Measurements from ENCODE around the gene PCDHGA10.
"Not testable (repeated sequence)": the region's sequence is repeated elsewhere in the genome, so short reads cannot be mapped to it uniquely, and the experiment has no call there.

The PCDHGA10 gene

DNA sequence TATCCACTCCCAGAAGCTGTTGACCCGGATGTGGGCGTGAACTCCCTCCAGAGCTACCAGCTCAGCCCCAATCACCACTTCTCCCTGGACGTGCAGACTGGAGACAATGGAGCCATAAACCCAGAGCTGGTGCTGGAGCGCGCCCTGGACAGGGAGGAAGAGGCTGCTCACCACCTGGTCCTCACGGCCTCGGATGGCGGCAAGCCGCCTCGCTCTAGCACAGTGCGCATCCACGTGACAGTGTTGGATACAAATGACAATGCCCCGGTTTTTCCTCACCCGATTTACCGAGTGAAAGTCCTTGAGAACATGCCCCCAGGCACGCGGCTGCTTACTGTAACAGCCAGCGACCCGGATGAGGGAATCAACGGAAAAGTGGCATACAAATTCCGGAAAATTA, 19.5 kb upstream of the PCDHGA10 start:
- FAIRE-seq = no peak

DNA sequence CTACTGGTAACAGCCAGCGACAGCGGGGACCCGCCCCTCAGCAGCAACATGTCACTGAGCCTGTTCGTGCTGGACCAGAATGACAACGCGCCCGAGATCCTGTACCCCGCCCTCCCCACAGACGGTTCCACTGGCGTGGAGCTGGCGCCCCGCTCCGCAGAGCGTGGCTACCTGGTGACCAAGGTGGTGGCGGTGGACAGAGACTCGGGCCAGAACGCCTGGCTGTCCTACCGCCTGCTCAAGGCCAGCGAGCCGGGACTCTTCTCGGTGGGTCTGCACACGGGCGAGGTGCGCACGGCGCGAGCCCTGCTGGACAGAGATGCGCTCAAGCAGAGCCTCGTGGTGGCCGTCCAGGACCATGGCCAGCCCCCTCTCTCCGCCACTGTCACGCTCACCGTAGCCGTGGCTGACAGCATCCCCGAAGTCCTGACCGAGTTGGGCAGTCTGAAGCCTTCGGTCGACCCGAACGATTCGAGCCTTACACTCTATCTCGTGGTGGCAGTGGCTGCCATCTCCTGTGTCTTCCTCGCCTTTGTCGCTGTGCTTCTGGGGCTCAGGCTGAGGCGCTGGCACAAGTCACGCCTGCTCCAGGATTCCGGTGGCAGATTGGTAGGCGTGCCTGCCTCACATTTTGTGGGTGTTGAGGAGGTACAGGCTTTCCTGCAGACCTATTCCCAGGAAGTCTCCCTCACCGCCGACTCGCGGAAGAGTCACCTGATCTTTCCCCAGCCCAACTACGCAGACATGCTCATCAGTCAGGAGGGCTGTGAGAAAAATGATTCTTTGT, 18.2 kb upstream of the PCDHGA10 start:
- not testable (repeated sequence) for FAIRE-seq

DNA sequence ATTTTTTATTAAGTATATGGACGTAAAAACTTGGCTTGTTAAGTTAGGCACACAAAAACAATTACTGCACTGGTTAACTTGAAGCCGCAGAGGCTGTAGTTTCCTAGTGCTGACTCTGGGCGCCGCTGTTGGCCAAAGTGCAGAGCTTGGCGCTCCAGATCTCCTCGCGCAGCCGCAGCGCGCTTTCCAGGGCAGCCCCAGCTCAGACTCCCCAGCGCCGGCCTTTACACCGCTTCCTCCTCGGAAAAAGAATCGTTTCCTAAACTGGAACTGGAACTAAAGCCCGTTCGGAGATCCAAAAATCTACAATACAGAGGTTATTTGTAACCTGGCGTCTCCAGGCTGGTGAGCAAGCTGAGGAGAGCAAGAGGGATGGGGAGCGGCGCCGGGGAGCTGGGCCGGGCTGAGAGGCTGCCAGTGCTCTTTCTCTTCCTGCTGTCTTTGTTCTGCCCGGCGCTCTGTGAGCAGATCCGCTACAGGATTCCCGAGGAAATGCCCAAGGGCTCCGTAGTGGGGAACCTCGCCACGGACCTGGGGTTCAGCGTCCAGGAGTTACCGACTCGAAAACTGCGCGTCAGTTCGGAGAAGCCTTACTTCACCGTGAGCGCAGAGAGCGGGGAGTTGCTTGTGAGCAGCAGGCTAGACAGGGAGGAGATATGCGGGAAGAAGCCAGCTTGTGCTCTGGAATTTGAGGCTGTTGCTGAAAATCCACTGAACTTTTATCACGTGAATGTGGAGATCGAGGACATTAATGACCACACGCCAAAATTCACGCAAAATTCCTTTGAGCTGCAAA, 14.8 kb upstream of the PCDHGA10 start, which contains the start of gene PCDHGB5:
Gene PCDHGB5 (plus strand): TSS at position 192 of the 796 bp plus-strand sequence. CDS start 181 bp downstream, at position 373.
- FAIRE-seq = not testable (repeated sequence)

DNA sequence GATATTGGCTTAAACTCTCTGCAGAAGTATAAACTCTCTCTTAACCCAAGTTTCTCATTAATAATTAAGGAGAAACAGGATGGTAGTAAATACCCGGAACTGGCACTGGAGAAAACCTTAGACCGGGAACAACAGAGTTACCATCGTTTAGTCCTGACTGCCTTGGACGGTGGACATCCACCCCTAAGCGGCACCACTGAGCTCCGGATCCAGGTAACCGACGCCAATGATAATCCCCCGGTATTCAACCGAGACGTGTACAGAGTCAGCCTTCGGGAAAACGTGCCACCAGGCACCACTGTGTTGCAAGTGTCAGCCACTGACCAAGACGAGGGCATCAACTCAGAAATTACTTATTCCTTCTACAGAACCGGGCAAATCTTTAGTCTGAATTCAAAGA, 14.2 kb upstream of the PCDHGA10 start:
- FAIRE-seq = no peak

DNA sequence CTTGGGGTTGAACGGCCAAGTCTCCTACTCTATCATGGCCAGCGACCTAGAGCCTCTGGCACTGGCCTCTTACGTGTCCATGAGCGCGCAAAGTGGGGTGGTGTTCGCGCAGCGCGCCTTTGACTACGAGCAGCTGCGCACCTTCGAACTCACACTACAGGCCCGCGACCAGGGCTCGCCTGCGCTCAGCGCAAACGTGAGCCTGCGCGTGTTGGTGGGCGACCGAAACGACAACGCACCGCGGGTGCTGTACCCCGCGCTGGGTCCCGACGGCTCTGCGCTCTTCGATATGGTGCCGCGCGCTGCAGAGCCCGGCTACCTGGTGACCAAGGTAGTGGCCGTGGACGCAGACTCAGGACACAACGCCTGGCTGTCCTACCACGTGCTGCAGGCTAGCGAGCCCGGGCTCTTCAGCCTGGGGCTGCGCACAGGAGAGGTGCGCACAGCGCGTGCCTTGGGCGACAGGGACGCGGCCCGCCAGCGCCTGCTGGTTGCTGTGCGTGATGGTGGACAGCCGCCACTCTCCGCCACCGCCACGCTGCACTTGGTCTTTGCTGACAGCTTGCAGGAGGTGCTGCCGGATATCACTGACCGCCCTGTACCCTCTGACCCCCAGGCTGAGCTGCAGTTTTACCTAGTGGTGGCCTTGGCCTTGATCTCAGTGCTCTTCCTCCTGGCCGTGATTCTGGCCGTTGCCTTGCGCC, 13.1 kb upstream of the PCDHGA10 start:
- no peak for FAIRE-seq

DNA sequence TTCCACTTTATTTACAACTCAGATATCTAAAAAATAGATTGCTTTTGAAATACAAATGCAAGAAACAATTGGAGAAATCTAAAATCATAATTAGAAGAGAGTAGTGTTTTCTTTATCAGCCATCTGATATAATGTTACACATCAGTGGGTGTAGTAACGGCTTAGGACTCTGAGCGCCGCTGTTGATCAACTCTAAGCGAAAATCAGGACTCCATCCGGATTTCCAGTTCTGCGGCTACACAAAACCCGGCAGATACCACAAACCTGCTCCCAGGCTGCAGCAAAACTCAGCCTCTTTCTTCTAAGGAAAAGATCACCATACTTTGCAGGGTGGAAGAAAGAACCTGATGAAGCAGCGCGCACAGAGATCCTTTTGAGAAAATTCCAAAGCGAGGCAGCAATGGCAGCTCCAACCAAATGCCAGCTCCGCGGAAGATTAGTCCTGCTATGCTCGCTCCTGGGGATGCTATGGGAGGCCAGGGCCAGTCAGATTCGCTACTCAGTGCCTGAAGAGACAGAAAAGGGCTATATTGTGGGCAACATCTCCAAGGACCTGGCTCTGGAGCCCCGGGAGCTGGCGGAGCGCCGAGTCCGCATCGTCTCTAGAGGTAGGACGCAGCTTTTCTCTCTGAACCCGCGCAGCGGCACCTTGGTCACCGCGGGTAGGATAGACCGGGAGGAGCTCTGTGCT, 10.1 kb upstream of the PCDHGA10 start, which contains the start of gene PCDHGA9:
Gene PCDHGA9 (plus strand): TSS at position 226 of the 691 bp plus-strand sequence. CDS start 175 bp downstream, at position 401.
- FAIRE-seq = no peak

DNA sequence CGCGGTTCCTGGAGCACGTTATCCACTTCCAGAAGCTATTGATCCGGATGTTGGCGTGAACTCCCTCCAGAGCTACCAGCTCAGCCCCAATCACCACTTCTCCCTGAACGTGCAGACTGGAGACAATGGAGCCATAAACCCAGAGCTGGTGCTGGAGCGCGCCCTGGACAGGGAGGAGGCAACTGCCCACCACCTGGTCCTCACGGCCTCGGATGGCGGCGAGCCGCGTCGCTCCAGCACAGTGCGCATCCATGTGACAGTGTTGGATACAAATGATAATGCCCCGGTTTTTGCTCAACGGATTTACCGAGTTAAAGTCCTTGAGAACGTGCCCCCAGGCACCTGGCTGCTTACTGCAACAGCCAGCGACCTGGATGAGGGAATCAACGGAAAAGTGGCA, 9.4 kb upstream of the PCDHGA10 start:
- FAIRE-seq = no peak

DNA sequence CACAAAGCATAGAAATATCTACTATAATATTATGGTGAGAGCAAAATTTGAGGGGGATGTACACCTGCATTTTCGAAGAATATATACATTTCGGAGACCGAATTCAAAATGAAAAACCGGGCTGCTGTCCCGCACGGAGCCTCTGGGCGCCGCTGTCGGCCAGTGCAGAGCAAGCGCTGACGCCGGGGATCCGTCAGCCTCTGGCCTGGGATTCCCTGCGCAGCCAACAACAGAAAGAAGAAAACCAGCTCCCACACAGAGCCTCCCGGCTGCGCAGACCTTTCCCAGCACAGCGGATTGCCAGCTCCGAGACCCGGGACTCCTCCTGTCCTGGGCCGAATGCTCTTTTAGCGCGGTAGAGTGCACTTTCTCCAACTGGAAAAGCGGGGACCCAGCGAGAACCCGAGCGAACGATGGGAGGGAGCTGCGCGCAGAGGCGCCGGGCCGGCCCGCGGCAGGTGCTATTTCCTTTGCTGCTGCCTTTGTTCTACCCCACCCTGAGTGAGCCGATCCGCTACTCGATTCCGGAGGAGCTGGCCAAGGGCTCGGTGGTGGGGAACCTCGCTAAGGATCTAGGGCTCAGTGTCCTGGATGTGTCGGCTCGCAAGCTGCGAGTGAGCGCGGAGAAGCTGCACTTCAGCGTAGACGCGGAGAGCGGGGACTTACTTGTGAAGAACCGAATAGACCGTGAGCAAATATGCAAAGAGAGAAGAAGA, 4.8 kb upstream of the PCDHGA10 start, which contains the start of gene PCDHGB6:
Gene PCDHGB6 (plus strand): TSS at position 232 of the 716 bp plus-strand sequence. CDS start 182 bp downstream, at position 414.
- FAIRE-seq = not testable (repeated sequence)

DNA sequence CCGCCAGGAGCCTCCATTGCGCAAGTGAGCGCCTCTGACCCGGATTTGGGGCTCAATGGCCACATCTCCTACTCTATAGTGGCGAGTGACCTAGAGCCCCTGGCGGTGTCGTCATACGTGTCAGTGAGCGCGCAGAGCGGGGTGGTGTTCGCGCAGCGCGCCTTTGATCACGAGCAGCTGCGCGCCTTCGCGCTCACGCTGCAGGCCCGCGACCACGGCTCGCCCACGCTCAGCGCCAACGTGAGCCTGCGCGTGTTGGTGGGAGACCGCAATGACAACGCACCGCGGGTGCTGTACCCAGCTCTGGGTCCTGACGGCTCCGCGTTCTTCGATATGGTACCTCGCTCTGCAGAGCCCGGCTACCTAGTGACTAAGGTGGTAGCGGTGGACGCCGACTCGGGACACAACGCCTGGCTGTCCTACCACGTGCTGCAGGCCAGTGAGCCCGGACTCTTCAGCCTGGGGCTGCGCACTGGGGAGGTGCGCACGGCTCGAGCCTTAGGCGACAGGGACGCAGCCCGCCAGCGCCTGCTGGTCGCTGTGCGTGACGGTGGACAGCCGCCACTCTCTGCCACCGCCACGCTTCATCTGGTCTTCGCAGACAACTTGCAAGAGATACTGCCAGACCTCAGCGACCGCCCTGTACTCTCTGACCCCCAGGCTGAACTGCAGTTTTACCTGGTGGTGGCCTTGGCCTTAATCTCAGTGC, 3.0 kb upstream of the PCDHGA10 start:
- no peak for FAIRE-seq

DNA sequence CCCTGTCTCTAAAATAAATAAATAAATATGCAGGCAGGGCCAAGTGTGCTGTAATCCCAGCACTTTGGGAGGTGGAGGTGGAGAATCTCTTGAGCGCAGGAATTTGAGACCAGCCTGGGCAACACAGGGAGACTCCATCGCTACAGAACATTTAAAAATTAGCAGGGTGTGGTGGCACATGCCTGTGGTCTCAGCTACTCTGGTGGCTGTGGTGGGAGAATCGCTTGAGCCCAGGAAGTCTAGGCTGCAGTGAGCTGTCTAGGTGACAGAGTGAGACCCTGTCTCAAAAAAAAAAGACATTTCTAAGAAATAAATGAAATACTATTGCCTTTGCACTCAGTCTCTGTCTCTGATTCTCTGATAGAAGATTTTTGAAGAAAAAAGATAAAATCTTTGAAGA, 1.2 kb upstream of the PCDHGA10 start:
- no peak for FAIRE-seq

DNA sequence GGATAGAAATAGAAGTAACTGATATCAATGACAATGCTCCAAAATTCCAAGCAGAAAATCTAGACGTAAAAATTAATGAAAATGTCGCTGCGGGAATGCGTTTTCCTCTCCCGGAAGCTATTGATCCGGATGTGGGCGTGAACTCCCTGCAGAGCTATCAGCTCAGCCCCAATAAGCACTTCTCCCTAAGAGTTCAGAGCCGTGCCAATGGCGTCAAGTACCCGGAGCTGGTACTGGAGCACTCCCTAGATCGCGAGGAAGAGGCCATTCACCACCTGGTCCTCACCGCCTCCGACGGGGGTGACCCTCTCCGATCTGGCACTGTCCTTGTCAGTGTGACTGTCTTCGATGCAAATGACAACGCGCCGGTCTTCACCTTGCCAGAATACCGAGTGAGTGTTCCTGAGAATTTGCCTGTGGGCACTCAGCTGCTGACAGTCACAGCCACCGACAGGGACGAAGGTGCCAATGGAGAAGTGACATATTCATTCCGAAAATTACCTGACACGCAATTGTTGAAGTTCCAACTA, 818 bp downstream of the PCDHGA10 start:
- FAIRE-seq = no peak

DNA sequence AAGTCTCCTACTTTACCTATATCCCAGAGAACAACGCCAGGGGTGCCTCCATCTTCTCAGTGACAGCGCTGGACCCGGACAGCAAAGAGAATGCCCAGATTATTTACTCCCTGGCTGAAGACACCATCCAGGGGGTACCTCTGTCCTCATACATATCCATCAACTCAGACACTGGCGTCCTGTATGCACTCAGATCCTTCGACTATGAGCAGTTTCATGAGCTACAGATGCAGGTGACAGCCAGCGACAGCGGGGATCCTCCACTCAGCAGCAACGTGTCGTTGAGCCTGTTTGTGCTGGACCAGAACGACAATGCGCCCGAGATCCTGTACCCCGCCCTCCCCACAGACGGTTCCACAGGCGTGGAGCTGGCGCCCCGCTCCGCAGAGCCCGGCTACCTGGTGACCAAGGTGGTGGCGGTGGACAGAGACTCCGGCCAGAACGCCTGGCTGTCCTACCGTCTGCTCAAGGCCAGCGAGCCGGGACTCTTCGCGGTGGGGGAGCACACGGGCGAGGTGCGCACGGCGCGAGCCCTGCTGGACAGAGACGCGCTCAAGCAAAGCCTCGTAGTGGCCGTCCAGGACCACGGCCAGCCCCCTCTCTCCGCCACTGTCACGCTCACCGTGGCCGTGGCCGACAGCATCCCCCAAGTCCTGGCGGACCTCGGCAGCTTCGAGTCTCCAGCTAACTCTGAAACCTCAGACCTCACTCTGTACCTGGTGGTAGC, 1.9 kb downstream of the PCDHGA10 start:
- FAIRE-seq = not testable (repeated sequence)

DNA sequence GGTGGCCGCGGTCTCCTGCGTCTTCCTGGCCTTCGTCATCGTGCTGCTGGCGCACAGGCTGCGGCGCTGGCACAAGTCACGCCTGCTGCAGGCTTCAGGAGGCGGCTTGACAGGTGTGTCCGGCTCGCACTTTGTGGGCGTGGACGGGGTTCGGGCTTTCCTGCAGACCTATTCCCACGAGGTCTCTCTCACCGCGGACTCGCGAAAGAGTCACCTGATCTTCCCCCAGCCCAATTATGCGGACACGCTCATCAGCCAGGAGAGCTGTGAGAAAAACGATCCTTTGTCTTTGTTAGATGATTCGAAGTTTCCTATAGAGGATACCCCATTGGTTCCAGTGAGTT, 2.5 kb downstream of the PCDHGA10 start:
- not testable (repeated sequence) for FAIRE-seq

DNA sequence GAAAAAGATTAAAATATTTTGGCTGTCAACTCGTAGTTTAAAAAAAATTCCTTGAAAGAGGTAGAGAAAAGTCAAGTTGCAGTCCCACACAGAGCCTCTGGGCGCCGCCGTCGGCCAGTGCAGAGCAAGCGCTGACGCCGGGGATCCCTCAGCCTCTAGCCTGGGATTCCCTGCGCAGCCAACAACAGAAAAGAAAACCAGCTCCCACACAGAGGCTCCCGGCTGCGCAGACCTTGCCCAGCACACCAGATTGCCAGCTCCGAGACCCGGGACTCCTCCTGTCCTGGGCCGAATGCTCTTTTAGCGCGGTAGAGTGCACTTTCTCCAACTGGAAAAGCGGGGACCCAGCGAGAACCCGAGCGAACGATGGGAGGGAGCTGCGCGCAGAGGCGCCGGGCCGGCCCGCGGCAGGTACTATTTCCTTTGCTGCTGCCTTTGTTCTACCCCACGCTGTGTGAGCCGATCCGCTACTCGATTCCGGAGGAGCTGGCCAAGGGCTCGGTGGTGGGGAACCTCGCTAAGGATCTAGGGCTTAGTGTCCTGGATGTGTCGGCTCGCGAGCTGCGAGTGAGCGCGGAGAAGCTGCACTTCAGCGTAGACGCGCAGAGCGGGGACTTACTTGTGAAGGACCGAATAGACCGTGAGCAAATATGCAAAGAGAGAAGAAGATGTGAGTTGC, 4.8 kb downstream of the PCDHGA10 start, which contains the start of gene PCDHGB7:
Gene PCDHGB7 (plus strand): TSS at position 184 of the 679 bp plus-strand sequence. CDS start 183 bp downstream, at position 367.
- FAIRE-seq = not testable (repeated sequence)

DNA sequence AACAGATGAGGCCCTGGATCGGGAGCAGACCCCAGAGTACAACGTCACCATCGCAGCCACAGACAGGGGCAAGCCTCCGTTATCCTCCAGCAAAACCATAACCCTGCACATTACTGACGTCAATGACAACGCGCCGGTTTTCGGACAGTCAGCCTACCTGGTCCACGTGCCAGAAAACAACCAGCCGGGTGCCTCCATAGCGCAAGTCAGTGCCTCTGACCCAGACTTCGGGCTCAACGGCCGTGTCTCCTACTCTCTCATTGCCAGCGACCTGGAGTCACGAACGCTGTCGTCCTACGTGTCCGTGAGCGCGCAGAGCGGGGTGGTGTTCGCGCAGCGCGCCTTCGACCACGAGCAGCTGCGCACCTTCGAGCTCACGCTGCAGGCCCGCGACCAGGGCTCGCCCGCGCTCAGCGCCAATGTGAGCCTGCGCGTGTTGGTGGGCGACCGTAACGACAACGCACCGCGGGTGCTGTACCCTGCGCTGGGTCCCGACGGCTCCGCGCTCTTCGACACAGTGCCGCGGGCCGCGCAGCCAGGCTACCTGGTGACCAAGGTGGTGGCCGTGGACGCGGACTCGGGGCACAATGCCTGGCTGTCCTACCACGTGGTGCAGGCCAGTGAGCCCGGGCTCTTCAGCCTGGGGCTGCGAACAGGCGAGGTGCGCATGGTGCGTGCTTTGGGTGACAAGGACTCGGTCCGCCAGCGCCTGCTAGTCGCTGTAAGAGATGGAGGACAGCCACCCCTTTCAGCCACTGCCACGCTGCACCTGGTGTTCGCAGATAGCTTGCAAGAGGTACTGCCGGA, 6.5 kb downstream of the PCDHGA10 start:
- no peak for FAIRE-seq

DNA sequence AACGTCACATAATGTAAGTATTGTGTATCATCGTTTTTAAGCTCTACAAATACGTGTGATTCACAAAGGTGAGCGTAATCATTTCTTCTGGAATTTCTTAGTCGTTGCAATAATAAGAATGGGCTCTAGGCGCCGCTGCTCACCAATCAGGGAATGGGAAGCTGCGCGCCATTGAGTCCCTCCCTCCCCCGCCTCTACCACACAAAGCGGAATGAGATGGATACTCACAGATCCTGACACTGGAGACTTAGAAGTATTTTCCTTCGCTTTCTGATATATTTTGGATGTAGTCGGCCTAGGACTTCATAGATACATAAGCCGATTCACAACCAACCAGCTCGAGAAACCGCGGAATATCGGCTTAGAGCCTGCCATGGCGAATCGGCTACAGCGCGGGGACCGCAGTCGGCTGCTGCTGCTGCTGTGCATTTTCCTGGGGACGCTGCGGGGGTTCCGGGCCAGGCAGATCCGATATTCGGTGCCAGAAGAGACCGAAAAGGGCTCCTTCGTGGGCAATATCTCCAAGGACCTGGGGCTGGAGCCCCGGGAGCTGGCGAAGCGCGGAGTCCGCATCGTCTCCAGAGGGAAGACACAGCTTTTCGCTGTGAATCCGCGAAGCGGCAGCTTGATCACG, 8.2 kb downstream of the PCDHGA10 start, which contains the start of gene PCDHGA11:
Gene PCDHGA11 (plus strand): TSS at position 197 of the 634 bp plus-strand sequence. CDS start 177 bp downstream, at position 374.
- FAIRE-seq = no peak

DNA sequence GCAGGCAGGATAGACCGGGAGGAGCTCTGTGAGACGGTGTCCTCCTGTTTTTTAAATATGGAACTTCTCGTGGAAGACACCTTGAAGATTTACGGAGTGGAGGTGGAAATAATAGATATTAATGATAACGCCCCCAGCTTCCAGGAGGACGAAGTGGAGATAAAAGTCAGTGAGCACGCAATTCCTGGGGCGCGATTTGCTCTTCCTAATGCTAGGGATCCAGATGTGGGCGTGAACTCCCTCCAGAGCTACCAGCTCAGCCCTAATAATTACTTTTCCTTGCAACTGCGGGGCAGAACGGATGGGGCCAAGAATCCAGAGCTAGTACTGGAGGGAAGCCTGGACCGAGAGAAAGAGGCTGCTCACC, 8.7 kb downstream of the PCDHGA10 start:
- FAIRE-seq = no peak
